ENCODE data around the gene CARNS1. TPM values are rescaled to one million over a fixed set of nuclear protein-coding genes. Genes with fewer than 3 reads are reported as not detected.

Gene CARNS1
- total RNA-seq, 1 experiment from 2014 or later = 1.1 TPM

GRCh38 chr11:67468056-67468455 is 52.6 kb downstream of the CARNS1 start:
- no peak overlapping the region for H2AFZ ChIP-seq (ENCODE audit: low read length)
- no peak overlapping the region for H4K8ac ChIP-seq (replicated peaks; ENCODE audit: insufficient read length, low read depth, low read length)
- H3K23ac ChIP-seq (ENCODE audit: insufficient read length, low read depth, low read length) = no peak overlapping the region
- Mint-ChIP-seq H3K4me1 (peaks cover 20 to 25% of the 10 kb centered on the region in 2 experiments), H3K27me3 (ENCODE audit: low read depth) (peaks cover 6% of the 10 kb centered on the region), H3K36me3 (ENCODE audit: insufficient read depth in 1 of 3, low read depth in 3 of 3) (peaks cover 0 to 4% (median 0%) of the 10 kb centered on the region in 3 experiments; a peak in 2 of 7 replicates), H3K9me3 (no peaks in the 10 kb centered on the region), H3K27ac (peak overlapping the region; percentile 63 to 95 (median 80); a peak in 4 of 7 replicates), H3K4me3 (peak overlapping the region; percentile 87 to 90)
- H3K23me2 ChIP-seq (ENCODE audit: insufficient read length, low read depth, low read length, poor library complexity, severe bottlenecking) = peaks cover 12% of the 10 kb centered on the region
- H3K56ac ChIP-seq (ENCODE audit: insufficient read length, low read depth, low read length) = no peak overlapping the region
- no peak overlapping the region for H2BK12ac ChIP-seq (ENCODE audit: insufficient read length, low read depth, low read length)
- H4K20me1 ChIP-seq (ENCODE audit: control insufficient read depth, insufficient read depth, insufficient read length) = no peaks in the 10 kb centered on the region
- peak overlapping the region; percentile 67 for H3K4me2 ChIP-seq (ENCODE audit: insufficient read depth, insufficient read length, low read length)
- no peak for DNase-seq
- no peak overlapping the region for H3K27ac ChIP-seq (ENCODE audit: insufficient read length, low read depth, low read length)
- H2BK120ac ChIP-seq (ENCODE audit: low read depth, low read length, poor library complexity, severe bottlenecking) = no peak overlapping the region
- no peak overlapping the region for H4K91ac ChIP-seq (ENCODE audit: insufficient read length, low read depth, low read length)
- no peaks in the 10 kb centered on the region for H3K79me1 ChIP-seq (ENCODE audit: insufficient read depth, low read depth, low read length, poor library complexity, severe bottlenecking)
- H3K18ac ChIP-seq (ENCODE audit: insufficient read length, low read depth, low read length) = no peak overlapping the region
- no peaks in the 10 kb centered on the region for H3K9me3 ChIP-seq (ENCODE audit: control insufficient read depth, low read depth, low read length)
- H2AK5ac ChIP-seq (ENCODE audit: insufficient read length, low read length) = no peak overlapping the region
- no peak overlapping the region for H2BK5ac ChIP-seq (ENCODE audit: insufficient read length, low read length)
- H4K5ac ChIP-seq (ENCODE audit: insufficient read length, low read depth, low read length) = no peak overlapping the region
- WGBS (ENCODE audit: extremely low coverage, insufficient read length, low lambda C conversion rate) = no CpG with 5 or more reads among the region's 5 CpGs
- no peak overlapping the region for H3K14ac ChIP-seq (ENCODE audit: insufficient read depth, low read length)
- H2BK15ac ChIP-seq (ENCODE audit: low read depth, low read length) = no peak overlapping the region
- TF ChIP-seq, protein P1, sequence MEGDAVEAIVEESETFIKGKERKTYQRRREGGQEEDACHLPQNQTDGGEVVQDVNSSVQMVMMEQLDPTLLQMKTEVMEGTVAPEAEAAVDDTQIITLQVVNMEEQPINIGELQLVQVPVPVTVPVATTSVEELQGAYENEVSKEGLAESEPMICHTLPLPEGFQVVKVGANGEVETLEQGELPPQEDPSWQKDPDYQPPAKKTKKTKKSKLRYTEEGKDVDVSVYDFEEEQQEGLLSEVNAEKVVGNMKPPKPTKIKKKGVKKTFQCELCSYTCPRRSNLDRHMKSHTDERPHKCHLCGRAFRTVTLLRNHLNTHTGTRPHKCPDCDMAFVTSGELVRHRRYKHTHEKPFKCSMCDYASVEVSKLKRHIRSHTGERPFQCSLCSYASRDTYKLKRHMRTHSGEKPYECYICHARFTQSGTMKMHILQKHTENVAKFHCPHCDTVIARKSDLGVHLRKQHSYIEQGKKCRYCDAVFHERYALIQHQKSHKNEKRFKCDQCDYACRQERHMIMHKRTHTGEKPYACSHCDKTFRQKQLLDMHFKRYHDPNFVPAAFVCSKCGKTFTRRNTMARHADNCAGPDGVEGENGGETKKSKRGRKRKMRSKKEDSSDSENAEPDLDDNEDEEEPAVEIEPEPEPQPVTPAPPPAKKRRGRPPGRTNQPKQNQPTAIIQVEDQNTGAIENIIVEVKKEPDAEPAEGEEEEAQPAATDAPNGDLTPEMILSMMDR (conservative IDR thresholded peaks at IDR 0.05) = no peak
- H3T11ph ChIP-seq (ENCODE audit: low read length) = no peak overlapping the region
- peak overlapping the region; percentile 43 for H3K9ac ChIP-seq (ENCODE audit: extremely low read depth, insufficient read length, low read length)
- no peak overlapping the region for H3K4ac ChIP-seq (ENCODE audit: low read depth, low read length)
- H3K79me2 ChIP-seq (ENCODE audit: insufficient read depth, low read length) = no peaks in the 10 kb centered on the region
- H2BK20ac ChIP-seq (ENCODE audit: low read depth, low read length, poor library complexity, severe bottlenecking) = no peak overlapping the region
- no peaks in the 10 kb centered on the region; the same call in 1 of the 2 replicates for H3K4me1 ChIP-seq (ENCODE audit: insufficient read depth, low read length)
- peaks cover 3% of the 10 kb centered on the region; the same call in 1 of the 2 replicates for H3K27me3 ChIP-seq (ENCODE audit: insufficient read depth, low read length)
